ENCODE measurements around the gene GRK5. TPM values are rescaled to one million over a fixed set of nuclear protein-coding genes. Genes with fewer than 3 reads are reported as not detected.
"Not testable (repeated sequence)": the region's sequence is repeated elsewhere in the genome, so short reads cannot be mapped to it uniquely, and the experiment has no call there.

The GRK5 gene
- total RNA-seq, 1 donor from 2014 or later, result 12.5 TPM

- H3K4me1 ChIP-seq (ENCODE audit: control insufficient read depth in 3 of 3, insufficient read depth in 3 of 3, low read length in 3 of 3), result peaks cover 20 to 25% (median 24%) of the 10 kb centered on the region in 3 donors
- H3K4me3 ChIP-seq (ENCODE audit: low read length in 3 of 3), result no peak overlapping the region
- H3K9me3 ChIP-seq (ENCODE audit: control insufficient read depth in 3 of 3, low read length in 3 of 3), result no peaks in the 10 kb centered on the region
- H3K36me3 ChIP-seq (ENCODE audit: control insufficient read depth in 3 of 3, insufficient read depth in 3 of 3, low read length in 3 of 3), result no peaks in the 10 kb centered on the region
- no peaks in the 10 kb centered on the region for H3K27me3 ChIP-seq (ENCODE audit: control insufficient read depth in 3 of 3, insufficient read depth in 3 of 3, low read length in 3 of 3)
- H3K9ac ChIP-seq (ENCODE audit: low read depth in 1 of 3, low read length in 3 of 3), result no peak overlapping the region
- no peak overlapping the region for H3K27ac ChIP-seq (ENCODE audit: low read depth, low read length)
Measured at GRCh38 chr10:119219871-119220270, 12.5 kb downstream of the GRK5 start.

GRCh38 chr10:119221201-119221600 lies 13.8 kb downstream of the GRK5 start:
- peak overlapping the region; percentile 47 for H3K27ac ChIP-seq (ENCODE audit: low read depth, low read length)
- H3K36me3 ChIP-seq (ENCODE audit: control insufficient read depth in 3 of 3, insufficient read depth in 3 of 3, low read length in 3 of 3), result no peaks in the 10 kb centered on the region
- peaks cover 20 to 25% (median 24%) of the 10 kb centered on the region in 3 donors for H3K4me1 ChIP-seq (ENCODE audit: control insufficient read depth in 3 of 3, insufficient read depth in 3 of 3, low read length in 3 of 3)
- no peak overlapping the region for H3K9ac ChIP-seq (ENCODE audit: low read depth in 1 of 3, low read length in 3 of 3)
- H3K27me3 ChIP-seq (ENCODE audit: control insufficient read depth in 3 of 3, insufficient read depth in 3 of 3, low read length in 3 of 3), result no peaks in the 10 kb centered on the region
- no peaks in the 10 kb centered on the region for H3K9me3 ChIP-seq (ENCODE audit: control insufficient read depth in 3 of 3, low read length in 3 of 3)
- H3K4me3 ChIP-seq (ENCODE audit: low read length in 3 of 3), result no peak overlapping the region

- Histone ChIP-seq H3K9me3 (ENCODE audit: control insufficient read depth in 3 of 3, low read length in 3 of 3) (no peaks in the 10 kb centered on the region), H3K36me3 (ENCODE audit: control insufficient read depth in 3 of 3, insufficient read depth in 3 of 3, low read length in 3 of 3) (no peaks in the 10 kb centered on the region), H3K4me3 (ENCODE audit: low read length in 3 of 3) (no peak overlapping the region), H3K4me1 (ENCODE audit: control insufficient read depth in 3 of 3, insufficient read depth in 3 of 3, low read length in 3 of 3) (peaks cover 20 to 25% (median 24%) of the 10 kb centered on the region in 3 donors), H3K27ac (ENCODE audit: low read depth, low read length) (peak overlapping the region; percentile 47), H3K27me3 (ENCODE audit: control insufficient read depth in 3 of 3, insufficient read depth in 3 of 3, low read length in 3 of 3) (no peaks in the 10 kb centered on the region), H3K9ac (ENCODE audit: low read depth in 1 of 3, low read length in 3 of 3) (no peak overlapping the region)
Measured at GRCh38 chr10:119221666-119222065, 14.3 kb downstream of the GRK5 start.

GRCh38 chr10:119222537-119222936 lies 15.2 kb downstream of the GRK5 start:
- H3K36me3 ChIP-seq (ENCODE audit: control insufficient read depth in 3 of 3, insufficient read depth in 3 of 3, low read length in 3 of 3), result no peaks in the 10 kb centered on the region
- peak overlapping the region; percentile 47 for H3K27ac ChIP-seq (ENCODE audit: low read depth, low read length)
- no peak overlapping the region for H3K4me3 ChIP-seq (ENCODE audit: low read length in 3 of 3)
- H3K9me3 ChIP-seq (ENCODE audit: control insufficient read depth in 3 of 3, low read length in 3 of 3), result no peaks in the 10 kb centered on the region
- H3K9ac ChIP-seq (ENCODE audit: low read depth in 1 of 3, low read length in 3 of 3), result peak overlapping the region in 1 of 3 donors; percentile 1
- no peaks in the 10 kb centered on the region for H3K27me3 ChIP-seq (ENCODE audit: control insufficient read depth in 3 of 3, insufficient read depth in 3 of 3, low read length in 3 of 3)
- H3K4me1 ChIP-seq (ENCODE audit: control insufficient read depth in 3 of 3, insufficient read depth in 3 of 3, low read length in 3 of 3), result peaks cover 17 to 24% (median 21%) of the 10 kb centered on the region in 3 donors

- Histone ChIP-seq H3K27ac (ENCODE audit: low read depth, low read length) (peak overlapping the region; percentile 47), H3K4me3 (ENCODE audit: low read length in 3 of 3) (no peak overlapping the region)
Measured at GRCh38 chr10:119222966-119223386, 15.6 kb downstream of the GRK5 start.

GRCh38 chr10:119225083-119225658 lies 17.8 kb downstream of the GRK5 start:
- Histone ChIP-seq H3K27me3 (ENCODE audit: control insufficient read depth in 3 of 3, insufficient read depth in 3 of 3, low read length in 3 of 3) (no peaks in the 10 kb centered on the region), H3K27ac (ENCODE audit: low read depth, low read length) (no peak overlapping the region), H3K9ac (ENCODE audit: low read depth in 1 of 3, low read length in 3 of 3) (no peak overlapping the region), H3K36me3 (ENCODE audit: control insufficient read depth in 3 of 3, insufficient read depth in 3 of 3, low read length in 3 of 3) (no peaks in the 10 kb centered on the region), H3K4me1 (ENCODE audit: control insufficient read depth in 3 of 3, insufficient read depth in 3 of 3, low read length in 3 of 3) (peaks cover 15 to 23% (median 15%) of the 10 kb centered on the region in 3 donors), H3K9me3 (ENCODE audit: control insufficient read depth in 3 of 3, low read length in 3 of 3) (no peaks in the 10 kb centered on the region), H3K4me3 (ENCODE audit: low read length in 3 of 3) (no peak overlapping the region)

More at GRCh38 chr10:119222966-119223386, 15.6 kb downstream of the GRK5 start:
- no peaks in the 10 kb centered on the region for H3K36me3 ChIP-seq (ENCODE audit: control insufficient read depth in 3 of 3, insufficient read depth in 3 of 3, low read length in 3 of 3)
- H3K9ac ChIP-seq (ENCODE audit: low read depth in 1 of 3, low read length in 3 of 3), result peak overlapping the region in 1 of 3 donors; percentile 1
- no peaks in the 10 kb centered on the region for H3K9me3 ChIP-seq (ENCODE audit: control insufficient read depth in 3 of 3, low read length in 3 of 3)
- H3K4me1 ChIP-seq (ENCODE audit: control insufficient read depth in 3 of 3, insufficient read depth in 3 of 3, low read length in 3 of 3), result peaks cover 15 to 24% (median 18%) of the 10 kb centered on the region in 3 donors
- H3K27me3 ChIP-seq (ENCODE audit: control insufficient read depth in 3 of 3, insufficient read depth in 3 of 3, low read length in 3 of 3), result no peaks in the 10 kb centered on the region

GRCh38 chr10:119227825-119228224 lies 20.5 kb downstream of the GRK5 start:
- Histone ChIP-seq H3K4me3 (ENCODE audit: low read length in 3 of 3) (no peak overlapping the region), H3K4me1 (ENCODE audit: control insufficient read depth in 3 of 3, insufficient read depth in 3 of 3, low read length in 3 of 3) (peaks cover 5 to 13% (median 8%) of the 10 kb centered on the region in 3 donors), H3K27ac (ENCODE audit: low read depth, low read length) (no peak overlapping the region), H3K9ac (ENCODE audit: low read depth in 1 of 3, low read length in 3 of 3) (no peak overlapping the region), H3K9me3 (ENCODE audit: control insufficient read depth in 3 of 3, low read length in 3 of 3) (no peaks in the 10 kb centered on the region), H3K36me3 (ENCODE audit: control insufficient read depth in 3 of 3, insufficient read depth in 3 of 3, low read length in 3 of 3) (no peaks in the 10 kb centered on the region), H3K27me3 (ENCODE audit: control insufficient read depth in 3 of 3, insufficient read depth in 3 of 3, low read length in 3 of 3) (no peaks in the 10 kb centered on the region)

GRCh38 chr10:119231654-119232053 lies 24.3 kb downstream of the GRK5 start:
- Histone ChIP-seq H3K4me3 (ENCODE audit: low read length in 3 of 3) (no peak overlapping the region), H3K4me1 (ENCODE audit: control insufficient read depth in 3 of 3, insufficient read depth in 3 of 3, low read length in 3 of 3) (peaks cover 14 to 22% (median 19%) of the 10 kb centered on the region in 3 donors), H3K9ac (ENCODE audit: low read depth in 1 of 3, low read length in 3 of 3) (no peak overlapping the region), H3K27ac (ENCODE audit: low read depth, low read length) (no peak overlapping the region), H3K36me3 (ENCODE audit: control insufficient read depth in 3 of 3, insufficient read depth in 3 of 3, low read length in 3 of 3) (no peaks in the 10 kb centered on the region), H3K27me3 (ENCODE audit: control insufficient read depth in 3 of 3, insufficient read depth in 3 of 3, low read length in 3 of 3) (no peaks in the 10 kb centered on the region), H3K9me3 (ENCODE audit: control insufficient read depth in 3 of 3, low read length in 3 of 3) (no peaks in the 10 kb centered on the region)

- not testable (repeated sequence) for H3K36me3 ChIP-seq (ENCODE audit: control insufficient read depth in 3 of 3, insufficient read depth in 3 of 3, low read length in 3 of 3); H3K4me3 ChIP-seq (ENCODE audit: low read length in 3 of 3); H3K9ac ChIP-seq (ENCODE audit: low read depth in 1 of 3, low read length in 3 of 3); H3K9me3 ChIP-seq (ENCODE audit: control insufficient read depth in 3 of 3, low read length in 3 of 3); H3K27ac ChIP-seq (ENCODE audit: low read depth, low read length); H3K27me3 ChIP-seq (ENCODE audit: control insufficient read depth in 3 of 3, insufficient read depth in 3 of 3, low read length in 3 of 3)
- peaks cover 14 to 22% (median 18%) of the 10 kb centered on the region in 3 donors for H3K4me1 ChIP-seq (ENCODE audit: control insufficient read depth in 3 of 3, insufficient read depth in 3 of 3, low read length in 3 of 3)
Measured at GRCh38 chr10:119232439-119232838, 25.1 kb downstream of the GRK5 start.

- Histone ChIP-seq H3K27me3 (ENCODE audit: control insufficient read depth in 3 of 3, insufficient read depth in 3 of 3, low read length in 3 of 3) (no peaks in the 10 kb centered on the region), H3K27ac (ENCODE audit: low read depth, low read length) (peak overlapping the region; percentile 37), H3K4me1 (ENCODE audit: control insufficient read depth in 3 of 3, insufficient read depth in 3 of 3, low read length in 3 of 3) (peaks cover 19 to 28% (median 22%) of the 10 kb centered on the region in 3 donors), H3K9me3 (ENCODE audit: control insufficient read depth in 3 of 3, low read length in 3 of 3) (no peaks in the 10 kb centered on the region), H3K36me3 (ENCODE audit: control insufficient read depth in 3 of 3, insufficient read depth in 3 of 3, low read length in 3 of 3) (no peaks in the 10 kb centered on the region), H3K4me3 (ENCODE audit: low read length in 3 of 3) (no peak overlapping the region), H3K9ac (ENCODE audit: low read depth in 1 of 3, low read length in 3 of 3) (no peak overlapping the region)
Measured at GRCh38 chr10:119233123-119233820, 25.9 kb downstream of the GRK5 start.

Measured in skeletal muscle tissue (tissue), 4 donors.